Activated CD8-positive, alpha-beta memory T cell treated with anti-CD3 and anti-CD28 coated beads for 4 hours (primary cell): Measurements from ENCODE around the gene IDI1.
"Not testable (repeated sequence)": the region's sequence is repeated elsewhere in the genome, so short reads cannot be mapped to it uniquely, and the experiment has no call there.

Experiments used
- DNase-seq, 2 donors: peaks; one replicate each; pipeline ENCODE4 v3.0.0-alpha.2; 2020; ENCODE audit warnings: low read depth in 2 of 2

IDI1 gene

GRCh38 chr10:1048732-1049424 is at the start of gene IDI1:
Gene IDI1 (minus strand): TSS chr10:1049119. CDS start chr10:1049003, 116 bp downstream.
- DNase-seq, result peak; percentile 93 to 94

GRCh38 chr10:1097436-1097835 is 48.5 kb upstream of the IDI1 start:
- DNase-seq, result no peak

GRCh38 chr10:1096287-1096889 is 47.5 kb upstream of the IDI1 start:
- DNase-seq, result no peak

GRCh38 chr10:1095498-1095897 is 46.6 kb upstream of the IDI1 start:
- DNase-seq, result no peak

GRCh38 chr10:1094112-1095057 is 45.5 kb upstream of the IDI1 start:
- DNase-seq, result no peak

GRCh38 chr10:1093696-1094095 is 44.8 kb upstream of the IDI1 start:
- no peak for DNase-seq

- DNase-seq, result no peak
Observed at GRCh38 chr10:1090696-1091095, 41.8 kb upstream of the IDI1 start.

- DNase-seq, result no peak
Observed at GRCh38 chr10:1089017-1089689, 40.2 kb upstream of the IDI1 start.

GRCh38 chr10:1086787-1087186 is 37.9 kb upstream of the IDI1 start:
- no peak for DNase-seq

- no peak for DNase-seq
Observed at GRCh38 chr10:1085258-1085657, 36.3 kb upstream of the IDI1 start.

GRCh38 chr10:1084011-1084950 is 35.4 kb upstream of the IDI1 start:
- DNase-seq, result no peak

- no peak for DNase-seq
Observed at GRCh38 chr10:1083581-1083980, 34.7 kb upstream of the IDI1 start.

GRCh38 chr10:1078668-1079067 is 29.7 kb upstream of the IDI1 start:
- DNase-seq, result no peak

GRCh38 chr10:1074748-1075308 is 25.9 kb upstream of the IDI1 start:
- DNase-seq, result no peak

GRCh38 chr10:1074052-1074747 is 25.3 kb upstream of the IDI1 start:
- no peak for DNase-seq

GRCh38 chr10:1070919-1071318 is 22.0 kb upstream of the IDI1 start:
- DNase-seq, result no peak

- DNase-seq, result no peak
Observed at GRCh38 chr10:1068380-1069361, 19.8 kb upstream of the IDI1 start.

GRCh38 chr10:1066734-1067133 is 17.8 kb upstream of the IDI1 start:
- DNase-seq, result not testable (repeated sequence)

GRCh38 chr10:1064964-1065247 is 16.0 kb upstream of the IDI1 start:
- no peak for DNase-seq
